ENCODE data around the gene LEPROT.

LEPROT gene

GRCh38 chr1:65412984-65413375, 7.5 kb upstream of the LEPROT start:
- no peak for DNase-seq

DNA sequence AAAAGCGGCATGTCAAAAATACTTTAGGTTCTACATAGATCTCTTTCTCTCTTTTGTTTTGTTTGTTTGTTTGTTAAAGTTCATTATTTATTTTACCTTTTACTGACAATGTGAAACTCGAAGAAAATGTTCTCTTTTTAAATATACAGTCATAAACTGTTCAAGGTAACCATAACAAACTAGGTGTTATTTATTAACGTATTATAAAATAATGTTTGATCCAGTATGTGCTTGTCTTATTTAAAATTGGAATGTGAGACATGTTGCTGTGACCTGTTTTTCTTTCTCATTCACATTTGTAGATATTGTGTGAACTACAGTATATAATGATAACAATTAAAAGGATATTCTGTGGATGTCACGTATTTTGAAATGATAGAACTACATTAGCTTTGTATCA, 5.9 kb upstream of the LEPROT start:
- DNase-seq = no peak

GRCh38 chr1:65416767-65417166, 3.7 kb upstream of the LEPROT start:
- DNase-seq = no peak

DNA sequence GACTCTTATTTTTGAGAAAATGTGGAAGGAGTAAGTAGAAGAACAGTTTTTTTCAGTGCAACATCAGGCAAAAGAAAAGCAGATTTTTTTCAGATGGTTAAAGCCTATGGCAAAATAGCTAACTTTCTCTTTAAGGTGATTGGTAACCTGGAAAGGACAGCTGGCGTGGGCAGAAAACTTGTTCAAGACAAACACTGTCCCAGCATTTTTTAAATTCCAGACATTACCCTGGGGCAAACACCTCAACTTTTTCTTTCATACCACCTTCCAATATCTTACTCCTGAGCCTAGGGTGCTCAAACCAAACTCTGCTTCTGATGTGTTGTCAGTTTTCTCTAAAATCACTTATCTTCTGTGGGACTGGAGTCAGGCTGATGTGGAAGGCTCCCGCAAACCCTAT, 2.7 kb upstream of the LEPROT start:
- DNase-seq = no peak

- DNase-seq = no peak
These were observed 1.8 kb upstream of the LEPROT start for GRCh38 chr1:65418522-65419185.

DNA sequence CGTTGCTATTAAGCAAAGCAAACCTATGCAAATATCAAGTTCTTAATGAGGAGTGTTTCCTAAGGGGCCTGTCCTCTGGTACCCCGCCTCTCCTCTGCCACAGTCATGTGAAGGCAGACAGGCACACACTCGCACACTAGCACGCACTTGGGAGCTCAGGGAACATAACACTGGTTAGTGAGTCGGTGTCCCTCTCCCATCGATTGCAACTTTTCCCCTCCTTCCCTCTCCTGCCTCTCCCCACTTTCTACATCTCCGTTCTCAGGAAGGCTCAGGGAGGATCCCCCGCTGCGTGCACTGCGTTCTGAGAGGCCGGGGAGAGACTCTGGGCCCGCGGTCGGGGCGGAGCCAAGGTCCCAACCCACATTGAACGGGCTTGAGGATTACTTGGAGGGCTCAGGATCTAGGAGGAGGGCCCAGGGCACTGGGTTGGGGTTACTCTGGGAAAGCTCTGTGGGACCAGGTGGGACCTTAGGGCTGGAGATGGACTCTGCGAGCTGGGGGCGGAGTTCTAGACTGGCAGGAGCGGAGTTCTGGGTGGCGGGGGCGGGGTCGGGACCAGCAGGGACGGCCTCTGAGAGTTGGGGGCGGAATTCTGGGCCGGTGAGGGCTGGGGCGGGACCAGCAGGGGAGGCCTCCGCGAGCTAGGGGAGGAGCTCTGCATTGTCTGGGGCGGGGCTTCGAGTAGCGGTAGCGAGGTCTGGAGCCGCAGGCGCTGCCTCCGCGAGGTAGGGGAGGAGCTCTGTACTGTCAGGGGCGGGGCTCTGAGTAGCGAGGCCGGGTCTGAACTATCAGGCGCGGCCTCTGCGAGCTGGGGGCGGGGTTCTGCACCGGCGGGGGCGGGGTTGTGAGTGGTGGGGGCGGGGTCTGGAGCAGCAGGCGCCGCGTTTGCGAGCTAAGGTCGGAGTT, 533 bp upstream of the LEPROT start:
- DNase-seq = peak; percentile 98

DNA sequence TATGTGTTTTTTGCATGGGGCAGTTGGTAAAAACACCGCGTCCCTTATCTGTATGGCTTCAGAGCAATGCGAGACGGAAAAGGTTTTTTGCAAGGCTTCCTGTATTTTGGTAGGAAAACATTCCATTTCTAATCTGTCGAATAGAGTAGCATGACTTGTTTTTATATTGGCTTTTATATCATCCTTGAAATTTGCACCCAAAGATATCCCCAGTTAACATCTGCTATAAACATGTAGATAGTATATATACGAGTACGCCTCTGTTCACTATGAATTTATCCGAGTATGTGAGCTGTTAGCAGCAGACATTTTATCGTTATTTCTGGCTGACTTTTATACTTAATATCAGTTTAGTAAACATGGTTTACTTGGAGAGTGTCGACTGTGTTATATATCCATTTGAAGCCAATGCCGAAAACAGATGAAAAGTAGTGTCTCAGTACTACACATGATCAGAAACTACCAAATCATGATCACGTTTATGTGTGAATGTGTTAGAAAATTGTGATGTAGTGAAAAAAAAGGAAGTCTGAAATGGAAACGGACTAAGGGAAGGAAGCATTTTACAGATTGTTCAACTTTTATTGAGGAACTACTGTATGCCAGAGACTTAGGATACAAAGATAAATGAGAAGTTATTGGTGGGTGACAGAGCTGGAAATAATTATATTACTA, 1.0 kb downstream of the LEPROT start:
- no peak for DNase-seq

DNA sequence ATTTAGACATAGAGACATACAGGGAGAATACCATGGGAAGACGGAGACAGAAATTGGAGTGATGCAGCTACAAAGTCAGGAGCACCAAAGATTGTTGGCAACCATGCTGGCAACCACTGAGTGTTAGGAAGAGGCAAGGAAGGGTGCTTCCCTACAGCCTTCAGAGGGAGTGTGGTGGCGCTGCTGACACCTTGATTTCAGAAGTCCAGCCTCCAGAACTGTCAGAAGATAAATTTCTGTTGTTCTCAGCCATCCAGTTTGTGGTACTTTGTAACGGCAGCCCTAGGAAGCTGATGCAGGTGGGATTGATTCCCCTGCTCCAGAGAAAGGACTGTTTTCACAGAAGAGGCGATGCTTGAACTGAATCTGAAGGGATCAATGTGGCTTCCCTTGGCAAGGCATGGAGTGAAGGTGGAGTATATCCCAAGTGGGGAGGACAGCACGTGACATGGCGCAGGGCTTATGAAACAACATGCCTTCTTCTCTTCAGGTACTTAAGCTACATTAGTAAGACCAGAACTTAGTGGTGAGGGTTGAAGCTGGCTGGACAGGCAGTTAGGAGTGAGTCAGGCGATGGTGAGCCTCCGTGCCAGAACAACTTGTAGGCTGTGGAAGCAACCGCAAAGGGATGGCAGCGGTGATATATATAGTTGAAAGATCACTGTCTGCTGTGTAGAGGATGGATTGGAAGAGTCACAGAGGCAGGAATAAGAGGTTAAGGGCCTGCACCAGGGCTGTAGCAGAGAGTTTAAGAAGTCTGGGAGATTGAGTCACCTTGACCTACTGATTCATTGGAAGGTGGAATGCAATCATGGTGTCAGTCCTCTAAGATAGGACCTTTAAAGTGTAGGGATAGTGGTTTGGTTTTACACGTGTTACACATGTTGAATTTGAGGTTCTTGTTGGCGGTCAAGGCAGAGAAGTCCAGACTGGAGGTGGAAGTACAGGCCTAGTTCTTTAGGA, 2.1 kb downstream of the LEPROT start:
- DNase-seq = no peak

GRCh38 chr1:65423884-65424572, 3.6 kb downstream of the LEPROT start:
- DNase-seq = no peak

DNA sequence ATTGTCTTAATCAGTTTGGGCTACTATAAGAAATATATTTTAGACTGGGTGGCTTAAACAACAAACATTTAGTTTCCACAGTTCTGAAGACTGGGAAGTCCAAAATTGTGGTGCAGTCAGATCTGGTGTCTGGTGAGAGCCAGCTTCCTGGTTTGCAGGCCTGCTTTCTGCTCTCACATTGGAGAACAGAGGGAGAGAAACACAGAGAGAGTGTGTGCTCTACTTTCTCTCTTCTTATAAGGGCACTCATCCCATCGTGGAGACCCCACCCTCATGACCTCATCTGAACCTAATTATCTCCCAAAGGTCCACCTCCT, 4.1 kb downstream of the LEPROT start:
- DNase-seq = no peak

- no peak for DNase-seq
These were observed 4.5 kb downstream of the LEPROT start for GRCh38 chr1:65425006-65425405.

DNA sequence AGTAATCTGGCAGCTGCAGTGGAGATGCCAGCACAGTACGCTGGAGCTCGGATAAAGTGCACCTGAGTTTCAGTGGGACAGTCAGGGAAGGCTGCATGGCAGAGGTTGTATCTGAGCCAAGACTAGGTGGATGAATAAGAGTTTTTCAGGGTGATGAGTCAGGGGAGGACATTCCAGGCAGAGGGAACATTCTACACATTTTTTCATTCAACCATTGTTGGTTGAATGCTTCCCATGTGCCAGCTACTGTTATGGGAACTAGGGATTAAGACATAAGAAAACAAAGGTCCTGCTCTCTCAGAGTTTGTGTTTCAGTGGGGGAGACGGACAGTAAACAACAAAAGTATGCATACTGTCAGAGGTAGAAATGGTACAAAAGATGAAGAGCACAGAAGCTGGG, 5.2 kb downstream of the LEPROT start:
- DNase-seq = no peak

GRCh38 chr1:65429078-65429477, 8.6 kb downstream of the LEPROT start:
- no peak for DNase-seq

GRCh38 chr1:65429806-65430205, 9.3 kb downstream of the LEPROT start:
- no peak for DNase-seq

- no peak for DNase-seq
These were observed 10.7 kb downstream of the LEPROT start for GRCh38 chr1:65431111-65431705.

GRCh38 chr1:65432918-65433317, 12.4 kb downstream of the LEPROT start:
- no peak for DNase-seq

DNA sequence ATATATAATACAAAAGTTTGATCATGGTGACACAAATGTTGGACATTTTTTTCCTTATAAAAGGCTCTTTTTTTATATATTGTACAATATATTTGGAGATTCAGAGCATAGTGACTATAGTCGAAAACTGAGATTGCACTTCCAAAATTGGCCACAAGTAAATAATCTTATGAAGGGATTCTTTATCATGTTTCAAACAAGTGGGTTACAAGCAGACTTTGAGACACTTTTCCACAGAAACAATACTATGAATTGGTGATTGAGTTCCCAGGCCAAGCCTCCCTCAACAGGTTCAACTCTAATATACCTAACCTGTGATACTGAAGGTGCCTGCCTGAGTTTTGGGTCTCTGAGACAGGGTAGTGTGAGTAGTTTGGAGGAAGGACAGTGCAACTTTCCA, 13.8 kb downstream of the LEPROT start:
- no peak for DNase-seq

GRCh38 chr1:65434760-65435159, 14.3 kb downstream of the LEPROT start:
- no peak for DNase-seq

DNA sequence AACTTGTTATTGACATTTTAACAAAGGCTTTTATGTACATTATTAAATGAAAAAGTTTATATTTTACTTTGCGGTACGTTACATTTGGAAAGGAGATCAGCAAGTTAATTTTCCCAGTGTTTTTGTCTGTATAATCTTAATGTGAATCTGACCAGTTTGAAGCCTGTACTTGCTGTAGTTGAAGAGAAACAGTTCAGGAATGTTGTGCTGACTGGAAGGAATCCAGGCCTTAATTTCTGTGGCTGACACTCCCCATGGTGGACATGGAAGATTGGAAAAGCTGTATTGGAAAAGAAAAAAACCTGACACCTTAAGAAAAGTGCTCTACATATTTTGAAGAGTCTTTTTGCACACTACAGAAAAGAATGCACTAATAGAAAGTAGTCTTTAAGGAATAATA, 15.5 kb downstream of the LEPROT start:
- DNase-seq = no peak

DNA sequence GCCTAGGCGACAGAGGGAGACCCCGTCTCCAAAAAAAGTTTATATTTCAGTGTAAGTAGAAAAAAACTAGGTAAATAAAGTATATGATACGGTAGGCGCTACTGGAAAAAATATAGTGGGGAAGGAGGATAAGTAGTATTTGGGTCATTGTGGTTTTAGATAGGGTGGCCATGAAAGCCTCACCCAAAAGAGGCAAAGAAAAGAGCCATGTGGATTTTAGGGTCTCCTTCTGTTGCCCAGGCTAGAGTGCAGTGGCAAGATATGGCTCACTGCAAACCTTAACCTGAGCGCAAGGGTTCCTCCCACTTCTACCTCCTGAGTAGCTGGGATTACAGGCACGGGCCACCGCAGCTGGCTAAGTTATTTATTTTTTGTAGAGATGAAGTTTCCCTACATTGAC, 17.1 kb downstream of the LEPROT start:
- DNase-seq = no peak

GRCh38 chr1:65440322-65440900, 19.9 kb downstream of the LEPROT start:
- DNase-seq = no peak
